H4 (cell line): ENCODE results near the gene PCNX3. TPM values are rescaled to one million over a fixed set of nuclear protein-coding genes. Genes with fewer than 3 reads are reported as not detected.

Experiments
- DNase-seq: peaks from one replicate; pipeline ENCODE4 v3.0.0-alpha.2; 2015; ENCODE audit warnings: low spot score
- total RNA-seq: library from RNA; depleted of rRNA; stranded (reverse); fragments of >200 nt; shearing (Covaris generic); gene quantifications from 2 replicates; pipeline ENCODE4 v1.2.3, GENCODE V29; 2014; rRNA removed

Gene PCNX3
- total RNA-seq: 11.7 TPM in 2 replicates

DNA sequence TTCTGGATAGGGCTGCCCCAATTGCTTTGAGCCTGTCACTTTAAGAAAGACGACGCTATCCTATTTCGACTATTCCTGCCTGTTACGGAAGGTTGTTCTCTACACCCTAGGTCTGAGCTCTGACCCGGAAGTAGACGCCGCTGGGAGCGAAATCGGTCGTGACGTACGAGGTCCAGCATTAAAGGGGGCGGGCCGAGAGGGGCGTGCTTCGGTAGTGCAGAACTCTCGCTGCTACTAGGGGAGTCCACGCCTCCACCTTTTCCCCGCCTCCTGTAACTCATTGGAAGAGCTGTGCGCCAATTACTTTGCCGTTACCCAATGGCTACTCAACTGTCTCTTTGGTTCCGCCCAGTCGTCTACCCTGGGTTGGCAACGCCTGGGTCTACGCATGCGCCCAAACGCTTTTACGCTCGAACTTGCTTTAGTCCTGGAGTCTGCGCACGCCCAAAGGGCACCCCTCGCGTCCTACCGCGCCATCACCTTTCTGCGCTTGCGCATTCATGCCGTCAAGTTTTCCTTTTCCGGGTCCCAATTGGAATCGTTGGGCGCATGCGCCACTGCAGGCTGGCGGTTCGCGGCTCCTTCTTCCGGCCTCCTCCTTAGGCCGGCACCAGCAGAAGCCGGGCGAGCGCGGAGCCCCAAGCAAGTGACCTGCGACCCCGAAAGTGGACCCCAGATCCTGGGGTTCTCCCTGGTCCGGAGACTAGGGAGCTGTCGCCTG is at the start of gene PCNX3:
Gene PCNX3, plus strand, starts transcription at position 548 of the 721 bp plus-strand sequence. CDS start 536 bp downstream, outside the sequence.
- peak; percentile 100 for DNase-seq

DNA sequence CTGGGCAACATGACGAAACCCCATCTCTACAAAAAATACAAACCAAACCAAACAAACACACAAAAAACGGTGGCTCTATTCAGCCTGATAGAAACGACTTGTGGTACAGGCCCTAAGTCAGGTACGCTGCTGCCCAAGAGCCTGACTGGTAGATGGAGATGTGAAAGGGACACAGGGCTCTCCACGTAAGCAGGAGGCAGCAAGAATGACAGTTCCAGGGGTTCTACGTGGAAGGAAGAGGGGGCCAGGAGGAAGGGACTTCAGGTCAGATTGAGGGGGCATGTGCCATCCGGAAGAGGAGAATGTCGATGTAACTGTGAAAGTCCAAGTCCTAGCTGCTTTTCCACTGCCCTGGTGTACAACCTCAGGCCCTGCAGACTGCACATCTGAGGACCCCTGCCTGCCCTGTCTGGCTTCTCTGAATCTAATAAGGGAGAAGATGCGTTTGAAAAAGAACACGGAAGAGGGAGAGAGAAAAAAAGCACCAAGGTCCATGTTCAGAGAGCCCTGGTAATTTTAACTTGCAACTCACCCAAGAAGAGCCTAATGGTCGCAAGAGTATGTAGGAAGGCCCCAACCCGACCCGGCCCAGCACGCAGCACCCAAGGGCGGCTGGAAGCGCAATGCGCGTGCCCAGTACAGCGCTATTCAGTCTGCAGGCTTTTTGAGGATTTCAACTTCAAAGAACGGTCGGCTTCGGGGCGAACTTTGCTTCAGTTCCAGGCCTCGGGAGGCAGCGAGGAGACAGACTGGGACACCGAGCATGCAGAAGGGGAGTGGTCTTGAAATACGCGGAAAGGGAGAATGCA is 46.2 kb upstream of the PCNX3 start:
- no peak for DNase-seq

DNA sequence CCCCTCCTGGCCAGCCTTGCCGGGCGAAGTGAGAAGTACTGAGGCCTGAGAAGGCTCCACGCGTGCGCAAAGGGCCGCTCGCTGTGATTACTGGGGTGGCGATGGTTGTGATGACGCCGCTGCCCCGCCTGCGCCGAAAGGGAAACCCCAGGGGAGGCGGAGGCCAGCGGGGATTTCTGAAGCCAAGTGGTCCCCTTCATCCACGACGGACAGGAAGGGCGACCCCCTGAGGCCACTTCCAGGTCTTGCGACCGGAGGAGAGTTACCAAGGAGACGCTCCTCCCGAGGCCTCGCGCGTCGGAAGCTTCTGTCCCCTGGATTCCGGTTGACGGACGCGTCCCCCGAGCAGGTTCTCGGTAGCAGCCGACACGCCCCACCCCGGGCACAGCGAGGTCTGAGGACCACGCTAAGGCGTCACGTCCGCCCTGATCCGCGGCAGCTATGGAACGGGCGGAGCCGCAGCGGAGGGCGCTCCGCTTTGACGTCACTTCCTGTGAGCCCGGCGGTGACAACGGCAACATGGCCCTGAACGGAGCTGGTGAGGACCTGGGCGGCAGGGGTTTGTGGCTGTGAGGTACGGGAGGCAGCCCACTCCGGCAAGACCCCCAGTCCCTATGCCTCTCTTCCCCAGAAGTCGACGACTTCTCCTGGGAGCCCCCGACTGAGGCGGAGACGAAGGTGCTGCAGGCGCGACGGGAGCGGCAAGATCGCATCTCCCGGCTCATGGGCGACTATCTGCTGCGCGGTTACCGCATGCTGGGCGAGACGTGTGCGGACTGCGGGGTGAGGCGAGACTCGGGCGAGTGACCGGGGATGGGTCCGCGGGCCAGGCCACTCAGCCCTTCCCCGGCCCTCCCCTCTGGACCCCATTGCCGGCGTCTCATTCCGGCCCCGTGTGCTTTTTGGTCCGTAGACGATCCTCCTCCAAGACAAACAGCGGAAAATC is 45.3 kb upstream of the PCNX3 start, which contains the start of gene ZNRD2:
Gene ZNRD2, plus strand, starts transcription at position 505 of the 946 bp plus-strand sequence. Its CDS starts 15 bp downstream, at position 520.
- DNase-seq: peak; percentile 99

DNA sequence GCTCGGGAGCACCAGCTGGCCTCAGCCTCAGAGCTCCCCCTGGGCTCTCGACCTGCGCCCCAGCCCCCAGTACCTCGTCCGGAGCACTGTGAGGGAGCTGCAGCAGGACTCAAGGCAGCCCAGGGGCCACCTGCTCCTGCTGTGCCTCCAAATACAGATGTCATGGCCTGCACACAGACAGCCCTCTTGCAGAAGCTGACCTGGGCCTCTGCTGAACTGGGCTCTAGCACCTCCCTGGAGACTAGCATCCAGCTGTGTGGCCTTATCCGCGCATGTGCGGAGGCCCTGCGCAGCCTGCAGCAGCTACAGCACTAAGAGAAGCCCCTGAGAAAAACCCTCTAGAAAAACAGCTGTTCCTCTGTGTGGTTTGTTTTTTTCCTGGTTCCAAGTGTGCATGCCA is 44.2 kb upstream of the PCNX3 start:
- no peak for DNase-seq

DNA sequence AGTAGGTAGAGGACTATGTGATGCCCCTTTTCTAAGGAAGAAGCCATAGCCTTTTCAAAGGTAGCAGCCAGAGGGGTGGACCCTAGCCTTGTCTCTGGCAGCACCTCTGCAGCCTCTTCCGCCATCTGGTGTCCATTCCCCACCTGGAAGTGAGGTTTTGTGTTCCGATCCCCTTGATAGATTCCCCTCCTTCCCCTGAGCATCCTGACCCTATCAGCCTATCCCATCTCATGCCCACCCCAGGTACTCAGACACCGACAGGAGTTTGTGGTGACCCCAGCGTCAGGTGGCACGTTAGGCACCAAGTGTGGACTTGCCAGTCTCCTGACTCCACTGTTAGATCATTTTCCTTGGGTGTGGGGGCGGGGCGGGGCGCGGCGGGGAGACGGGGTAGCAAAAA is 43.6 kb upstream of the PCNX3 start:
- DNase-seq: peak; percentile 48

DNA sequence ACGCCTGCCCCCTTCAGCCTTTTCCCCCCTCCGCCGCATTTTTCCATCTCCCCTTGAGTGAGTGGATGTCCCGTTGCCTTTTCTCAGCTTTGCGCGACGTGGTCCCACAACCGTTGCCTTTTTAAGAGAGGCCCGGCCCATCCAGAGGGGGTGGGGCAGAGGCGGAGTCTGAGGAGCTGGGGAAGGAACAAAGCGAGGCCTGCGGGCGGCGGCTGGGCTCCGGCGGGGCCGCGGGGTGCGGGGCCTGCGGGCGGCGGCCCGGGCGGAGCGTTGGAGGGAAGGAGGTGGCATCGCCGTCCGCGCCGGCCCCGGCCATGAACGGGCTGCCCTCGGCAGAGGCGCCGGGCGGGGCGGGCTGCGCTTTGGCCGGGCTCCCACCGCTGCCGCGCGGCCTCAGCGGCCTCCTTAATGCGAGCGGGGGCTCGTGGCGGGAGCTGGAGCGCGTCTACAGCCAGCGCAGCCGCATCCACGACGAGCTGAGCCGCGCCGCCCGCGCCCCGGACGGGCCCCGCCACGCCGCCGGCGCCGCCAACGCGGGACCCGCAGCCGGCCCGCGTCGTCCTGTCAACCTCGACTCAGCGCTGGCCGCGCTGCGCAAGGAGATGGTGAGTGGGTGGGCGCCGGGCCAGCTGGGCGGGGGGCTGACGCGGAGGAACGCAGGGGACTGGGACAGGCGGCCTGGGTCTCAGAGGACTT is 43.1 kb upstream of the PCNX3 start, which contains the start of gene FAM89B:
Gene FAM89B, plus strand, starts transcription at position 183 of the 696 bp plus-strand sequence. Its CDS starts 132 bp downstream, at position 315.
- DNase-seq: peak; percentile 76

DNA sequence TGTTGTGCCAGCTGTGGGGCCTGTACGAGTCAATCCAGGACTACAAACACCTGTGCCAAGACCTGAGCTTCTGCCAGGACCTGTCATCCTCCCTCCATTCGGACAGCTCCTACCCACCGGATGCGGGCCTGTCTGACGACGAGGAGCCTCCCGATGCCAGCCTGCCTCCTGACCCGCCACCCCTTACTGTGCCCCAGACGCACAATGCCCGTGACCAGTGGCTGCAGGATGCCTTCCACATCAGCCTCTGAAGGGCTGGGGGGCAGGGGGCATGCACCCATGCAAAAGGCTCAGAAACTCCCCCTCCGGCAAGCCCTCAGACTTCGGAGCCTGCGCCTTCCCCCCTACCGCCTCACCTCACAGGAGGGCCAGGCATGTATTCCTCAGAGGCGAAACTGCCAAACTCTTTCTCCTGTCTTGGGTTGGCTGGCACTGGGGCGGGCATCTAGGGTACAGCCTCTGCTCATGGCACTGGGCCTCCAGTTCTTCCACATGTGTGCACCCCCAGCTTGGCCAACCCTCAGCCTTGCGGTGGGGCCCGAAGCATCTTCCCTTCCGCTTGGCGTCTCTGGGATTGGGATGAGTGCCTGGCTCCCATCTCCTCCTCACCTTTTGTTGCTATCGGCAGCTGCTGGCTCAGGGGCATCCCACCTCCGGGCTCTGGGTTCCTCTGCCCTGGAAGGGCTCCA is 42.0 kb upstream of the PCNX3 start:
- DNase-seq: no peak

DNA sequence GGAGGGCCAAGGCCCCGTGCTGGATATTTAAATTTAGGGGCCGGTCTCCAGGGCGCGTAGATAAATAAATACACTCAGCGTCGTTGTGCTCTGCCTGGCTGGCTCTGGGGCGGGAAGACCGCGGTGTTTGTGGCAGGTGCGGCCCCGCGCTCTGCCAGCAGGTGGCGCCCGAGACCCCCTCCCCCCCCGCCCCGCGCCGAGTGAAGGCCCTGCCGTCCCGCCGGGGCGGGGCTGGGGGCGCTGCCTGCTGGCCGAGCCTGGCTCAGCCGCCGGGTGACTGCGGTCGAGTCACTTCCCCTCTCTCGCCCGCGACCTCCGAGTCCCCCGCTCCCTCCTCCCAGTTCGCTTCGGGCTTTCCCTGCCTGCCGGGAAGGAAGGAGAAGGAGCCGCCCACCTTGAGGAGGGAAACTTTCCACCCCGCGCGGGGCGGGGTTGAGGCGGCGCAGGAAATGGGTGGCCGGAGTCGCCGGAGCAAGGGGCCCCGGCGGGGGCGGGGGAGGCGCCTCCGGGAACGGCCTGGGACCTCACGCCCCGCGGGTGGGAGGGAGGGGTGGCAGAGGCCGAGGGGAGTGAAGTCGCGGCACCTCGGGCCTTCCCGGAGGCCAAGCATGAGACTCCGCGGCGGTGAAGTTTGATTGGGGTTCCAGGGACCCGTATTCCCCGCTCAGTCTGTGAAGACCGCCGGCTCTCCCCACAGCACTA is 41.3 kb upstream of the PCNX3 start:
- DNase-seq: peak; percentile 96

DNA sequence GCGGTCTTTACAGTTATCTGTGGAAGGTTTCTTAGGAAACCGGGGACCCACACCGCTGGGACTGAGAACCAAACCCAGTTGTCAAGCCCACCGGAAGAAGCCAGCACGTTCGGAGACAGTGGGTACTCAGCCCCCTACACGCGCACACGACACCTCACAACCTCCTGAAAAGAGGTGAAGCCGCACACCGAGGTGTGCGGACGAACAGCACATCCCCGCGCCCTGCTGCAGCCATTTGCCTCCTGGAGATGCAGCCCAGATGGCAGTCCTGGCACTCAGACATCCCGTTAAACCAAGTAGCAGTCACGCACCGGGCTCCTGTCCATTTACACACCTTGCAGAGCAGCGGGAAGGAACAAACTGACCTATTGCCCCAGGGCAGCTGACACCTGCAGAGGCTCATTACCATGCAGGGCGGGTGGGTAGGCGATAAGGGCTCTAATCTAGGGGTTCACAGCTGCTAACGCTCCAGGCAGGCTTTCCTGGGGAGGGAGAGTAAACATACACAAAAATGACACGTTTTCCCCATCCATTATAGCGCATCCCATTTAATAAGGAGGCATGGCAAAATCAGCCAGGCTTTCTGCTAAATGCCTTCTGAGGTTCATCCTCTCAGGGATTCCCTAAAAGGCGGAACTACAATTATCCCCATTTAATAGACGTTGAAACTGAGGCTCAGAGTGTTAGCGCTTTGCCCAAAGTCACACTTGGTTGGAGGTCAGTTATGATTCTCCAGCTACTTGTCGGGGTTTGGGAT is 40.6 kb upstream of the PCNX3 start:
- DNase-seq: no peak

DNA sequence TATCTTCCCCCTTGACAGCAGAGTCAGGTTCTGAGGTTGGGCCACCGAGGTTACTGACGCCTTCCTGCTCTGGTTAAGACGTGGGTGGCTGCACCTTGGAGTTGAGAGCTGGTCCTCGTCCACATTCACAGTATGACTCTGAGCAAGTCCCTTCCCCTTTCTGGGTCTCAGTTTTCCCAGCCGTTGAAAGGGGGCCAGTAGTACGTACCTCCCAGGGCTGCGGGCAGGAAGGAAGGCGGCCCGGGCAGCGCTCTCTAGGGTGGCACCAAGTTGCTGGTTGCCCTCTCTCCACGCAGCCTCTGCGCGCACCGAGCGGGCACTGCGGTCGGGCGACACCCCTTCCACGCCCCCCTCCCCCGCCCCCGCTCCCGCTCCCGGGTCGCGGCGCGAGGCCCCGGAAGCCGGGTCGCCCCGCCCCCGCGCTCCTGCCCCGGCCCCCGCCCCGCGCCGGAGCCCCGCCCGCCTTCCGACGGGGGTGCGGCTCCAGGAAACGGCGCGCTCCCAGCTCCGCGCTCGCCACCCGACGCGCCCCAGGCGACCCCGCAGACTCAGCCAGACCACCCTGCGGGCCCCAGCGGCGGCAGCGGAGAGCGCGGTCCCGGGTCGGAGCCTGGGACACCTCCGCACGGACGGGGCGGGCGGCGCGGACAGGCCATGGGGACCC is 39.9 kb upstream of the PCNX3 start, which contains the start of gene EHBP1L1:
Gene EHBP1L1, plus strand, starts transcription at position 486 of the 664 bp plus-strand sequence. CDS start 250 bp downstream, outside the sequence.
- peak; percentile 64 for DNase-seq

DNA sequence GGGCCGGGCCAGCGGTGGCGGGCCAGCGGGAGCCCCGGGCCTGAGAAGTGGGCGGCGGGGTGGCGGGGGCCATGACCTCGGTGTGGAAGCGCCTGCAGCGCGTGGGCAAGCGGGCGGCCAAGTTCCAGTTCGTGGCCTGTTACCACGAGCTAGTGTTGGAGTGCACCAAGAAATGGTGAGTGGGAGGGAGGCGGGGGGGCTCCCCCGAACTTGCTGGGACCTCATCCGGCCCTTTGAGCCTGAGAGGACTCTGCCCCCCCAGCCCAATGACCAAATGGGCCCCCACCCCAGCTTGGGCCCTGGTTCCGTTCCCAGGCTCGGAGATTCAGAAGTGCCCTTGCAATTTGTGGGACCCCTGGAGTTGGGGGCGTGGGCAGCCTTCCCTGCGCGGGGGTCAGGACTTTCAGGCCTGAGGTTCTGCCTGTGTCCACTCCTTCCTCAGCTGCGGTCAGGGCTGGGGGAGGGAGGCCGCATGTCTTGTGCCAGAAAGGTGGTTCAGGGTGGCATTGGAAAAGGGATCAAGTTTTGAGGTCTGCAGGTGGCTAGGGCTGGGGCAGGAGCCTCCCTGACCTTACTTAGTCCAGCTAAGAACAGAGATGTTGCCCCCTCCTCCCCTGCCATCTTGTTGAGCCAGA is 39.2 kb upstream of the PCNX3 start:
- DNase-seq: no peak

DNA sequence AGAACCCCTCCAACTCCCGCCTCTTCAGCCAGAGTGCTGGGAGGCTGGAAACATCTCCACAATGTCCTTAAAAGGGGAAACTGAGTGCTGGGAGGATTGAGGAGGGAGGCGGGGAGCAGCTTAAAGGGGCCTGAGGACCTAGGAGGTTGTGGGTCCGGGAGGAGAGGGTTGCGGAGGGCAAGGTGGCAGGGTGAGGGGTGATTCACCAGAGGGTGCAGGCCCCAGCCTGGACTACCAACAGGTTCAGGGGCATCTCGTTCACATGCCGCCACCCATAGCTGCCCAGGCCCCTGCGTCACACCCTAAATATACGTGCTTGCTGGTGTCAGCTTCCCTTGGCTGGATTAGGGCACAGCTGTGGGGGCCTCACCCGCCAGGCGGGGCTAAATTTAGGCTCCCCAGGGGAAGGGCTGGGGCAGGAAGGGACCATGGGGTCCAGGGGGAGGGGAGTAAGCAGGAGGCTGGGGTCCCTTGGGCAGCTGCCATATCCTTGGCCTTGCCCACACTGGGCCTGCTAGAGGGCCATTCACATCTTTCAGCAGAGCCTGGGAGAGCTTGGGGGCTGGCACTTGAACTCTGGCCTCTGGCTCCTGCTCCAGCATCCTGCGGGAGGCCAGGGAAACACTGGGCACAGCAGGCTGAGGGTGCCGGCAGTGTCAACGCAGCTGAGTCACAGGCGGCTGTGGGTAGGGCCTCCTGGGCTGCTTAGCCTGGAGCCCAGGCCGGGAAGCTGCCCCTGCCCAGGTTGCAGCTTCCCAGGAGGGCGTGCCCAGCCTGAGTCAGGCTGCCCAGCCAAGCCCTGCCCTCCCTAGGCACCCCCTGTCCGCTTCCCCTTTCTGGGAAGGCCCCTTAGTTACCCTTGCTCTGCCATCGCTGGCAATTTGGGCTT is 38.5 kb upstream of the PCNX3 start:
- peak; percentile 78 for DNase-seq

DNA sequence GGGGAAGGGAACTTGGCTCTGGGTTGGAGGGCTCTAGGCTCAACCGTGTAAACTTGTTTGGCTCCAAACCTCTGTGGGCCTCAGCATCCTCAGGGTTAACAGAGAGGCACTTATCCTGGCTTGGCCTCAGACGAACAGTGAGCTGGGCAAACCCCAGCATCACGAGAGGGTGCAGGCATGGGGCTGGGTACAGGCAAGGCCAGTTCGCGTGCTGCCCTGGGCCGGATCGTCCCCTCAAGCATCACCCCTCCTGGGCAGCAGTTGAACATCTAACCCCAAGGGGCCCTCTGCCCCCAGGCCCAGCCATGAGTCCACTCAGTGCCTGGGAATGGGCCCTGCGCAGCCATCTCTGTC is 37.8 kb upstream of the PCNX3 start:
- DNase-seq: no peak

DNA sequence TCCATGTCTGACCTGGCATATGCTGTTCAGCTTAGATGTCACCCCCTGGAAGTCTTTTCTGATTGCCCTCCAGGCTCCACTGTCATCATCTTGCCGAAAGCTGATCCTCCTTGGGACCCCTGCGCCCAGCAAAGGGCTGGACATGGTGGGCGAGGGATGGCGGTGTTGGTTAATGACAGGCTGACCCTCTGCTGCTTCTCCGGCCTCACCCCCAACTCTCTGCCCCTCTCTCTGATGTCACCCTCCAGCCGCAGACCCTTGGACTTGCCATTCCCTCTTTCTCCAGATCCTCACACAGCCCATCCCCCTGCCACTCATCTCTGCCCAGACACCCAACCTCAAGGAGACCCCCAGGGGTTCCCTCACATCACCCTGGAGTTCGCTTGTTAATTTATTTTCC is 37.4 kb upstream of the PCNX3 start:
- DNase-seq: no peak

DNA sequence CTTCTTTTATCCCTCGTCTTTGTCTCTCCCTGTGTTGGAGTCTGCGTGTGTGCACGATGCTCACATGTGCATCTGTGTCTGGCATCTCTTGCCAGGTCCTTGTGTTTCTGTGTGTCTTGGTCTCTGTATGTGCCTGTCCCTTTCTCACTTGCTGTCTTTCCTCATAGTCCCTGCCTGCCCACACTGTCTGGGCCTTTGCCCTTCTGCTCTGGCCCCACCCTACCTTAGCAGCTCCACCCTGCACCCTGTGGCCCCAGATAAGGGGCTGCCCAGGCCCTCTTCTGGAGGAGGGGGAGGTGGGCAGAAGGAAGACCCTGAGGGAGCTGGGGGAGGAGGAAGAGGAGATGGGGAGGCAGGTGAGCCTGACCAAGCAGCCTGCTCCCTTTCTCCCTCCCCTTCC is 36.9 kb upstream of the PCNX3 start:
- no peak for DNase-seq

DNA sequence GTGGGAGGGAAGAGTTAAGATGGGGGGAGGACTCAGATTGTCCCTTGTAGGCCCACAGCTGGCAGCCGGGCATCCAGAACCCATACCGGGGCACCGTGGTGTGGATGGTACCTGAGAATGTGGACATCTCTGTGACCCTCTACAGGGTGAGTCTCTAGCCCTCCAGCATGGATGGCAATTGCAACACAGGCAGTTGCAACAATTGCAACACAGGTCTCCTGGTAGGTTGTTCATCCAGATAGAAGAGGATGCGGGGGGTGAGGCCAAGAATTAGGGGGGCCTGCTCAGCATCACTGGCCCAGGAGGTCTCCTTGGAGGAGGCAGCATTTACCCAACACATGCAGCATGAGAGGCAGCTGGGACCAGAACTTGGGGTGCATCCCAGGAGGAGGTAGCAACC is 36.3 kb upstream of the PCNX3 start:
- DNase-seq: no peak
